IMR-90 (cell line): ENCODE results near the gene PAPLN. TPM values are rescaled to one million over a fixed set of nuclear protein-coding genes. Genes with fewer than 3 reads are reported as not detected.

Experiments used
- ATAC-seq: fragments of 200-7000 bp; cut with Tn5 transposase; 2 replicates; pipeline ENCODE4 v1.9.1; 2020; ENCODE audit warnings: low read depth, mild to moderate bottlenecking, moderate library complexity
- BruUV-seq: library from RNA; stranded (reverse); fragments of 400-500 nt; replicated peaks from 2 replicates; lab custom pipeline; 2021; lab: Mats Ljungman, UMichigan
- CTCF ChIA-PET: fragments of 300-600 bp; formaldehyde crosslinking; extraction: SDS; loops from one replicate; lab custom pipeline; 2021; ENCODE audit warnings: antibody characterized with exemption; lab: Yijun Ruan, JAX
- POLR2A ChIA-PET: fragments of 300-600 bp; sonication (Branson Sonifier 250); formaldehyde crosslinking; loops from one replicate; lab custom pipeline; 2022; ENCODE audit warnings: antibody characterized with exemption; ENCODE audit not compliant: unreplicated experiment; lab: Charles Lee
- DNase-seq: peaks from one replicate; pipeline ENCODE4 v3.0.0; 2013
- H2AFZ ChIP-seq: replicated peaks from 2 replicates; pipeline ENCODE3; 2013; ENCODE audit warnings: low read length, mild to moderate bottlenecking; ENCODE audit not compliant: poor library complexity
- H2AK5ac ChIP-seq: 2 replicates; pipeline ENCODE4 v1.6.1; 2013; ENCODE audit warnings: low read depth, low read length, inconsistent platforms
- H2AK9ac ChIP-seq: replicated peaks from 2 replicates; pipeline ENCODE3; 2013; ENCODE audit warnings: mild to moderate bottlenecking, low read depth, low read length, moderate library complexity; ENCODE audit not compliant: poor library complexity
- H2BK120ac ChIP-seq: 2 replicates; pipeline ENCODE4 v1.6.1; 2013; ENCODE audit warnings: low read depth, low read length, inconsistent platforms
- H2BK15ac ChIP-seq: 3 replicates; pipeline ENCODE4 v1.6.1; 2013; ENCODE audit warnings: low read depth, low read length, inconsistent platforms
- H2BK20ac ChIP-seq: 2 replicates; pipeline ENCODE4 v1.6.1; 2013; ENCODE audit warnings: low read depth, mild to moderate bottlenecking, inconsistent platforms, low read length, moderate library complexity
- H2BK5ac ChIP-seq: 2 replicates; pipeline ENCODE4 v1.6.1; 2013; ENCODE audit warnings: mild to moderate bottlenecking, low read depth, low read length, inconsistent platforms; ENCODE audit not compliant: poor library complexity, severe bottlenecking
- H3K14ac ChIP-seq: replicated peaks from 2 replicates; pipeline ENCODE4 v1.6.1; 2013; ENCODE audit warnings: low read depth, low read length, inconsistent platforms
- H3K18ac ChIP-seq: 2 replicates; pipeline ENCODE4 v1.6.1; 2013; ENCODE audit warnings: low read depth, low read length, control low read depth
- H3K23ac ChIP-seq: 2 replicates; pipeline ENCODE4 v1.6.1; 2013; ENCODE audit warnings: low read depth, low read length, inconsistent platforms
- H3K27ac ChIP-seq: 2 replicates; pipeline ENCODE4 v1.5.1; 2013; ENCODE audit warnings: mild to moderate bottlenecking, control low read depth, low read length; ENCODE audit not compliant: insufficient read depth
- H3K27me3 ChIP-seq: 2 replicates; pipeline ENCODE4 v1.6.1; 2013; ENCODE audit warnings: low read length; ENCODE audit not compliant: control insufficient read depth, insufficient read depth
- H3K36me3 ChIP-seq: 2 replicates; pipeline ENCODE4 v1.6.1; 2013; ENCODE audit warnings: low read length, mixed read lengths; ENCODE audit not compliant: control insufficient read depth, insufficient read depth
- H3K4ac ChIP-seq: 2 replicates; pipeline ENCODE4 v1.6.1; 2013; ENCODE audit warnings: low read depth, low read length, inconsistent platforms
- H3K4me1 ChIP-seq: 2 replicates; pipeline ENCODE4 v1.6.1; 2013; ENCODE audit warnings: low read length, mixed read lengths; ENCODE audit not compliant: control insufficient read depth, insufficient read depth
- H3K4me2 ChIP-seq: 2 replicates; pipeline ENCODE4 v1.6.1; 2013; ENCODE audit warnings: low read depth, mild to moderate bottlenecking, control low read depth, low read length, moderate library complexity
- H3K4me3 ChIP-seq: 2 replicates; pipeline ENCODE4 v1.5.1; 2013; ENCODE audit warnings: low read depth, mild to moderate bottlenecking, control low read depth, low read length, moderate library complexity; ENCODE audit not compliant: insufficient read depth
- H3K56ac ChIP-seq: 2 replicates; pipeline ENCODE4 v1.6.1; 2013; ENCODE audit warnings: low read length, inconsistent platforms; ENCODE audit not compliant: insufficient read depth; ENCODE audit errors: extremely low read depth
- H3K79me1 ChIP-seq, 2 experiments: 2 replicates each; pipeline ENCODE4 v1.6.1; 2013; ENCODE audit warnings: low read length in 2 of 2, inconsistent platforms in 1 of 2, low read depth in 1 of 2
- H3K9ac ChIP-seq: 2 replicates; pipeline ENCODE4 v1.6.1; 2013; ENCODE audit warnings: low read depth, low read length, control low read depth
- H3K9me1 ChIP-seq: 2 replicates; pipeline ENCODE4 v1.6.1; 2013; ENCODE audit warnings: low read length, inconsistent platforms; ENCODE audit not compliant: insufficient read depth
- H3K9me3 ChIP-seq: 2 replicates; pipeline ENCODE4 v1.6.1; 2013; ENCODE audit warnings: low read length; ENCODE audit not compliant: control insufficient read depth, insufficient read depth
- H4K20me1 ChIP-seq: 2 replicates; pipeline ENCODE4 v1.6.1; 2013; ENCODE audit warnings: low read length, inconsistent platforms; ENCODE audit not compliant: insufficient read depth
- H4K5ac ChIP-seq: 2 replicates; pipeline ENCODE4 v1.6.1; 2013; ENCODE audit warnings: mild to moderate bottlenecking, low read depth, low read length, control low read depth
- H4K8ac ChIP-seq, 2 experiments: 2 replicates each; pipeline ENCODE4 v1.6.1; 2013; ENCODE audit warnings: low read depth in 2 of 2, low read length in 2 of 2, control low read depth in 1 of 2, inconsistent platforms in 1 of 2
- H4K91ac ChIP-seq: 2 replicates; pipeline ENCODE4 v1.6.1; 2013; ENCODE audit warnings: low read depth, low read length, inconsistent platforms; ENCODE audit not compliant: insufficient read depth
- BHLHE40 ChIP-seq: fragments of 150-350 bp; IDR thresholded peaks from 2 replicates; pipeline ENCODE4 v1.6.1; 2016; ENCODE audit warnings: mild to moderate bottlenecking, low read depth, low read length
- CEBPB ChIP-seq: IDR thresholded peaks from 2 replicates; pipeline ENCODE4 v1.6.1; 2012; ENCODE audit warnings: low read depth, low read length, improper control_type of control experiment
- CHD1 ChIP-seq: IDR thresholded peaks from 2 replicates; pipeline ENCODE4 v1.6.1; 2012; ENCODE audit warnings: low read depth, low read length, improper control_type of control experiment
- CTCF ChIP-seq: conservative IDR thresholded peaks from 2 replicates; pipeline ENCODE4 v1.5.1; 2012; ENCODE audit warnings: mild to moderate bottlenecking, low read depth, low read length, improper control_type of control experiment
- ELK1 ChIP-seq: fragments of 150-350 bp; IDR thresholded peaks from 2 replicates; pipeline ENCODE4 v1.6.1; 2016; ENCODE audit warnings: low read depth, mild to moderate bottlenecking, low read length, moderate library complexity, borderline replicate concordance
- FOS ChIP-seq: fragments of 150-350 bp; IDR thresholded peaks from 2 replicates; pipeline ENCODE4 v1.6.1; 2016; ENCODE audit warnings: low read depth, low read length
- MAFK ChIP-seq: IDR thresholded peaks from 2 replicates; pipeline ENCODE4 v1.6.1; 2012; ENCODE audit warnings: low read depth, low read length, improper control_type of control experiment
- MAZ ChIP-seq: IDR thresholded peaks from 2 replicates; pipeline ENCODE4 v1.6.1; 2012; ENCODE audit warnings: low read depth, mild to moderate bottlenecking, low read length, improper control_type of control experiment, moderate library complexity, borderline replicate concordance
- MXI1 ChIP-seq: IDR thresholded peaks from 2 replicates; pipeline ENCODE4 v1.6.1; 2012; ENCODE audit warnings: low read depth, mild to moderate bottlenecking, low read length, moderate library complexity, borderline replicate concordance
- NFE2L2 ChIP-seq: fragments of 150-350 bp; IDR thresholded peaks from 2 replicates; pipeline ENCODE4 v1.6.1; 2016; ENCODE audit warnings: low read depth, mild to moderate bottlenecking, low read length
- POLR2A ChIP-seq: IDR thresholded peaks from 2 replicates; pipeline ENCODE4 v1.6.1; 2012; ENCODE audit warnings: mild to moderate bottlenecking, low read depth, low read length
- RAD21 ChIP-seq: IDR thresholded peaks from 2 replicates; pipeline ENCODE4 v1.6.1; 2012; ENCODE audit warnings: low read length, improper control_type of control experiment
- RCOR1 ChIP-seq: IDR thresholded peaks from 2 replicates; pipeline ENCODE4 v1.6.1; 2012; ENCODE audit warnings: mild to moderate bottlenecking, low read length, improper control_type of control experiment; ENCODE audit not compliant: insufficient replicate concordance
- RFX5 ChIP-seq: IDR thresholded peaks from 2 replicates; pipeline ENCODE4 v1.8.0; 2012; ENCODE audit warnings: low read depth, mild to moderate bottlenecking, low read length, moderate library complexity
- SMC3 ChIP-seq: fragments of 150-350 bp; IDR thresholded peaks from 2 replicates; pipeline ENCODE4 v1.6.1; 2016; ENCODE audit warnings: low read depth, mild to moderate bottlenecking, antibody characterized with exemption, low read length, moderate library complexity
- WGBS, 2 experiments: methylation state at CpG; one replicate each; pipeline versions ENCODE4 v1.1.5 to v1.1.7; 2013; ENCODE audit warnings: missing lambda C conversion rate in 2 of 2; ENCODE audit not compliant: insufficient read length in 1 of 2; ENCODE audit errors: extremely low coverage in 2 of 2; 5-methylcytosine and 5-hydroxymethylcytosine counted together
- dilution Hi-C: fragments of 300-500 bp; cut with HindIII; formaldehyde crosslinking; loops from one replicate; pipeline ENCODE4 v1.14.3; 2018; ENCODE audit warnings: low sequenced_read_pairs; ENCODE audit not compliant: unreplicated experiment
- in situ Hi-C: fragments of 300-500 bp; cut with MboI; formaldehyde crosslinking; loops from 3 replicates; pipeline ENCODE4 v1.14.3; 2019; ENCODE audit warnings: low sequenced_read_pairs, inconsistent platforms, mixed read lengths
- intact Hi-C: fragments of 100-400 bp; cut with micrococcal nuclease; formaldehyde crosslinking; loops from 2 replicates; pipeline ENCODE4 v1.10.0; 2022
- polyA plus RNA-seq, 3 experiments: library from polyadenylated mRNA; depleted of rRNA; stranded (reverse); fragments of >200 nt; gene quantifications; 2 replicates each; pipeline ENCODE4 v1.2.3, GENCODE V29; 2012; ENCODE audit warnings: low replicate concordance in 1 of 3
- total RNA-seq: library from RNA; depleted of rRNA; stranded (reverse); fragments of >200 nt; gene quantifications from 2 replicates; pipeline ENCODE4 v1.2.3, GENCODE V29; 2012
- TF ChIP-seq, protein P1 (sequence below): fragments of 150-350 bp; IDR thresholded peaks from 2 replicates; pipeline ENCODE4 v1.6.1; 2017; ENCODE audit warnings: mild to moderate bottlenecking, antibody characterized with exemption, low read length, low read depth

Gene PAPLN
- total and polyA plus RNA-seq, 2 of the 4 experiments (the other 2 are of a cell fraction) = 0.36 to 1.2 TPM

GRCh38 chr14:73225496-73225895 is 11.8 kb upstream of the PAPLN start:
- Histone ChIP-seq H3K4me3 (no peak overlapping the region), H2BK20ac (no peak overlapping the region), H3K4ac (no peak overlapping the region), H4K20me1 (peaks cover 10% of the 10 kb centered on the region), H2AK9ac (no peak overlapping the region), H2BK15ac (no peak overlapping the region), H3K36me3 (peaks cover 3% of the 10 kb centered on the region), H2AK5ac (no peak overlapping the region), H2BK5ac (no peak overlapping the region), H3K18ac (no peak overlapping the region), H4K8ac (no peak overlapping the region), H3K4me1 (peaks cover 23% of the 10 kb centered on the region), H3K27me3 (no peaks in the 10 kb centered on the region), H4K91ac (no peak overlapping the region), H3K23ac (no peak overlapping the region), H3K27ac (no peak overlapping the region), H3K79me1 (peaks cover 6 to 18% of the 10 kb centered on the region in 2 experiments; a peak in 2 of 4 replicates), H2AFZ (no peak overlapping the region), H2BK120ac (no peak overlapping the region), H4K5ac (no peak overlapping the region), H3K9ac (no peak overlapping the region), H3K9me1 (peaks cover 12% of the 10 kb centered on the region), H3K56ac (no peak overlapping the region), H3K14ac (no peak overlapping the region), H3K9me3 (no peaks in the 10 kb centered on the region), H3K4me2 (no peak overlapping the region)
- DNase-seq (no peak), ATAC-seq (no peak)
- ChIA-PET POLR2A (no interaction called here), CTCF (no interaction called here)
- TF ChIP-seq, protein P1, sequence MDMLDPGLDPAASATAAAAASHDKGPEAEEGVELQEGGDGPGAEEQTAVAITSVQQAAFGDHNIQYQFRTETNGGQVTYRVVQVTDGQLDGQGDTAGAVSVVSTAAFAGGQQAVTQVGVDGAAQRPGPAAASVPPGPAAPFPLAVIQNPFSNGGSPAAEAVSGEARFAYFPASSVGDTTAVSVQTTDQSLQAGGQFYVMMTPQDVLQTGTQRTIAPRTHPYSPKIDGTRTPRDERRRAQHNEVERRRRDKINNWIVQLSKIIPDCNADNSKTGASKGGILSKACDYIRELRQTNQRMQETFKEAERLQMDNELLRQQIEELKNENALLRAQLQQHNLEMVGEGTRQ = no peak
- no peak for TF ChIP-seq POLR2A
- no peak for TF ChIP-seq NFE2L2
- no peak for TF ChIP-seq BHLHE40
- TF ChIP-seq ELK1 = no peak
- TF ChIP-seq MAZ = no peak
- TF ChIP-seq RAD21 = no peak
- no peak for TF ChIP-seq RFX5
- TF ChIP-seq SMC3 = no peak
- no peak for TF ChIP-seq MXI1
- no peak for TF ChIP-seq MAFK
- TF ChIP-seq CHD1 = no peak
- TF ChIP-seq FOS = no peak
- TF ChIP-seq CTCF = no peak
- TF ChIP-seq RCOR1 = no peak
- no peak for TF ChIP-seq CEBPB
- in situ Hi-C loops (no loop called here), dilution Hi-C loops (no loop called here), intact Hi-C loops (no loop called here)
- no CpG with 5 or more reads among the region's 4 CpGs for WGBS, 2 experiments
- no TSS peak for BruUV-seq
